M059J (cell line): ENCODE results near the gene MARK3. TPM values are rescaled to one million over a fixed set of nuclear protein-coding genes. Genes with fewer than 3 reads are reported as not detected.
A peak's percentile ranks its signal among the peaks of the same experiment; 100 is the strongest.

ENCODE experiments used
- DNase-seq: peaks from one replicate; pipeline ENCODE4 v3.0.0-alpha.2; 2012; ENCODE audit warnings: low read depth
- total RNA-seq: library from RNA; depleted of rRNA; stranded (reverse); fragments of >200 nt; shearing (Covaris generic); gene quantifications from 2 replicates; pipeline ENCODE4 v1.2.3, GENCODE V29; 2014

Gene MARK3
- total RNA-seq, 1 experiment from 2014 or later = 40.0 TPM

GRCh38 chr14:103433916-103434563 is 48.8 kb downstream of the MARK3 start:
- no peak for DNase-seq

GRCh38 chr14:103434868-103435442 is 49.7 kb downstream of the MARK3 start:
- DNase-seq = no peak

GRCh38 chr14:103436533-103436932 is 51.3 kb downstream of the MARK3 start:
- DNase-seq = peak; percentile 38

GRCh38 chr14:103442288-103442687 is 57.1 kb downstream of the MARK3 start:
- DNase-seq = no peak

- DNase-seq = no peak
Observed at GRCh38 chr14:103443111-103443510, 57.9 kb downstream of the MARK3 start.

- DNase-seq = no peak
Observed at GRCh38 chr14:103444837-103445524, 59.8 kb downstream of the MARK3 start.

- DNase-seq = no peak
Observed at GRCh38 chr14:103445806-103446205, 60.6 kb downstream of the MARK3 start.

GRCh38 chr14:103448097-103448496 is 62.9 kb downstream of the MARK3 start:
- no peak for DNase-seq

- no peak for DNase-seq
Observed at GRCh38 chr14:103449634-103450161, 64.5 kb downstream of the MARK3 start.

- no peak for DNase-seq
Observed at GRCh38 chr14:103450416-103450815, 65.2 kb downstream of the MARK3 start.

GRCh38 chr14:103451401-103451800 is 66.2 kb downstream of the MARK3 start:
- no peak for DNase-seq

- no peak for DNase-seq
Observed at GRCh38 chr14:103453791-103454190, 68.6 kb downstream of the MARK3 start.

- DNase-seq = no peak
Observed at GRCh38 chr14:103456167-103456835, 71.1 kb downstream of the MARK3 start.

- no peak for DNase-seq
Observed at GRCh38 chr14:103460415-103460814, 75.2 kb downstream of the MARK3 start.

- no peak for DNase-seq
Observed at GRCh38 chr14:103463149-103463548, 77.9 kb downstream of the MARK3 start.

- DNase-seq = no peak
Observed at GRCh38 chr14:103463851-103464250, 78.6 kb downstream of the MARK3 start.

GRCh38 chr14:103472939-103473338 is 87.7 kb downstream of the MARK3 start:
- no peak for DNase-seq

GRCh38 chr14:103474893-103475292 is 89.7 kb downstream of the MARK3 start:
- DNase-seq = no peak

- no peak for DNase-seq
Observed at GRCh38 chr14:103476065-103476464, 90.8 kb downstream of the MARK3 start.

GRCh38 chr14:103476631-103477030 is 91.4 kb downstream of the MARK3 start:
- DNase-seq = no peak

GRCh38 chr14:103480595-103480994 is 95.4 kb downstream of the MARK3 start:
- DNase-seq = no peak

- peak; percentile 93 for DNase-seq
Observed at GRCh38 chr14:103483600-103483999, 98.4 kb downstream of the MARK3 start.
